ENCODE results near the gene MAST3. TPM values are rescaled to one million over a fixed set of nuclear protein-coding genes. Genes with fewer than 3 reads are reported as not detected.

The MAST3 gene
- total RNA-seq, 1 experiment from 2014 or later = 11.5 TPM

GRCh38 chr19:18193388-18194180 is 96.0 kb downstream of the MAST3 start (continued):
- TF ChIP-seq AR (CRISPR knock-in tag; IDR thresholded peaks at IDR 0.05) (0 out of 2 replicates have a peak, but pooled peaks have one; percentile 17), FOXJ3 (CRISPR knock-in tag; IDR thresholded peaks at IDR 0.05; ENCODE audit: borderline replicate concordance) (no peak), KAT7 (CRISPR knock-in tag; IDR thresholded peaks at IDR 0.05; ENCODE audit: borderline replicate concordance) (no peak), ETV6 (CRISPR knock-in tag; IDR thresholded peaks at IDR 0.05) (no peak), MLX (CRISPR knock-in tag; IDR thresholded peaks at IDR 0.05) (0 out of 2 replicates have a peak, but pooled peaks have one; percentile 21), ARID4B (CRISPR knock-in tag; IDR thresholded peaks at IDR 0.05; ENCODE audit: borderline replicate concordance) (peak; percentile 4; the same call in 1 of the 2 replicates), FOXK1 (CRISPR knock-in tag; IDR thresholded peaks at IDR 0.05) (no peak)

- ATAC-seq (no peak), DNase-seq (ENCODE audit: low spot score) (no peak)
- ChIA-PET CTCF (interaction anchor here (0.9 to 6.0 kb wide), 9 partner anchors 11 to 192 kb away, joined by 3 to 43 read pairs (median 12); partner anchors contain the start of genes GDF15, JUND and RAB3A), POLR2A (interaction anchor here (1.7 kb wide), 1 partner anchor 30 kb away, joined by 5 read pairs; no protein-coding TSS in a partner anchor)
- no peaks in the 10 kb centered on the region for H3K9me3 Mint-ChIP-seq
- peaks cover 15% of the 10 kb centered on the region for H3K36me3 Mint-ChIP-seq
- H3K4me1 Mint-ChIP-seq = peaks cover 20% of the 10 kb centered on the region
- H3K27me3 Mint-ChIP-seq (ENCODE audit: low read depth) = peaks cover 2% of the 10 kb centered on the region; the same call in 1 of the 2 replicates
- peak overlapping the region; percentile 82 for H3K4me3 Mint-ChIP-seq
- H3K27ac Mint-ChIP-seq = peak overlapping the region; percentile 92
- TF ChIP-seq RORB (CRISPR knock-in tag; IDR thresholded peaks at IDR 0.05) (no peak), E2F1 (CRISPR knock-in tag; IDR thresholded peaks at IDR 0.05) (no peak), HMGXB4 (CRISPR knock-in tag; IDR thresholded peaks at IDR 0.05) (no peak)
Measured at GRCh38 chr19:18194181-18194530, 96.6 kb downstream of the MAST3 start.

Data from WTC11 (cell line).